SK-N-SH (cell line): ENCODE measurements around the gene RARS1. TPM values are rescaled to one million over a fixed set of nuclear protein-coding genes. Genes with fewer than 3 reads are reported as not detected.

Experiments used
- CTCF ChIA-PET: fragments of 300-600, 350-600 bp; formaldehyde crosslinking; extraction: SDS; loops from one replicate; lab custom pipeline; 2021; lab: Yijun Ruan, JAX
- POLR2A ChIA-PET: fragments of 350-600 bp; sonication (Branson Sonifier 250); formaldehyde crosslinking; extraction: SDS; loops from one replicate; lab custom pipeline; 2020; ENCODE audit warnings: antibody characterized with exemption, inconsistent platforms; lab: Yijun Ruan, JAX
- DNase-seq: peaks from one replicate; pipeline ENCODE4 v3.0.0; 2012
- H2AFZ ChIP-seq: fragments of 200-600 bp; sonication (generic); 2 replicates; pipeline ENCODE4 v1.8.1; 2016; ENCODE audit warnings: antibody characterized with exemption, mild to moderate bottlenecking, low read depth
- H3F3A ChIP-seq: fragments of 200-600 bp; sonication (generic); replicated peaks from 2 replicates; pipeline ENCODE3; 2016; ENCODE audit warnings: antibody characterized with exemption, mild to moderate bottlenecking; ENCODE audit not compliant: insufficient read depth
- H3K27ac ChIP-seq, 2 experiments: fragments of 200-500 bp in 1 of 2; fragments of 200-600 bp in 1 of 2; sonication (Bioruptor generic) in 1 of 2; sonication (generic), shearing (Covaris generic) in 1 of 2; 2 replicates each; pipeline versions ENCODE4 v1.5.1 to v1.6.1; 2014 to 2016; ENCODE audit warnings: low read depth in 2 of 2, inconsistent platforms in 1 of 2, low read length in 1 of 2, mild to moderate bottlenecking in 1 of 2, mixed read lengths in 1 of 2
- H3K27me3 ChIP-seq: fragments of 200-600 bp; sonication (generic), shearing (Covaris generic); 2 replicates; pipeline ENCODE4 v1.6.1; 2016; ENCODE audit warnings: mixed run types; ENCODE audit not compliant: insufficient read depth
- H3K36me3 ChIP-seq, 2 experiments: fragments of 200-500 bp in 1 of 2; fragments of 200-600 bp in 1 of 2; sonication (Bioruptor generic) in 1 of 2; sonication (generic) in 1 of 2; replicated peaks in 1 of 2; 2 replicates each; pipeline versions ENCODE3 to v1.5.1; 2014 to 2016; ENCODE audit warnings: low read length in 1 of 2, mild to moderate bottlenecking in 1 of 2; ENCODE audit not compliant: insufficient read depth in 2 of 2, control insufficient read depth in 1 of 2
- H3K4me1 ChIP-seq, 2 experiments: fragments of 200-500 bp in 1 of 2; fragments of 200-600 bp in 1 of 2; sonication (Bioruptor generic) in 1 of 2; sonication (generic), shearing (Covaris generic) in 1 of 2; 2 replicates each; pipeline versions ENCODE4 v1.5.1 to v1.6.1; 2014 to 2016; ENCODE audit warnings: low read depth in 1 of 2, low read length in 1 of 2, mixed run types in 1 of 2; ENCODE audit not compliant: insufficient read depth in 2 of 2, control insufficient read depth in 1 of 2
- H3K4me2 ChIP-seq: fragments of 200-600 bp; sonication (generic), shearing (Covaris generic); 2 replicates; pipeline ENCODE4 v1.6.1; 2017; ENCODE audit warnings: mixed run types
- H3K4me3 ChIP-seq, 2 experiments: fragments of 200-500 bp in 1 of 2; fragments of 200-600 bp in 1 of 2; sonication (Bioruptor generic) in 1 of 2; sonication (generic), shearing (Covaris generic) in 1 of 2; 2 replicates each; pipeline versions ENCODE4 v1.5.1 to v1.8.1; 2014 to 2016; ENCODE audit warnings: low read depth in 2 of 2, inconsistent platforms in 1 of 2, low read length in 1 of 2, mild to moderate bottlenecking in 1 of 2, mixed read lengths in 1 of 2, moderate library complexity in 1 of 2
- H3K79me2 ChIP-seq: fragments of 200-600 bp; sonication (generic); 2 replicates; pipeline ENCODE4 v1.8.1; 2017; ENCODE audit warnings: mild to moderate bottlenecking; ENCODE audit not compliant: insufficient read depth
- H3K9ac ChIP-seq: fragments of 200-600 bp; sonication (generic); 2 replicates; pipeline ENCODE4 v1.6.1; 2017; ENCODE audit warnings: mixed run types
- H3K9me2 ChIP-seq: fragments of 200-600 bp; sonication (generic); 2 replicates; pipeline ENCODE4 v1.6.1; 2017; ENCODE audit warnings: mixed run types
- H3K9me3 ChIP-seq: fragments of 200-600 bp; sonication (generic); 2 replicates; pipeline ENCODE4 v1.6.1; 2017; ENCODE audit warnings: mixed run types, mild to moderate bottlenecking, moderate library complexity
- H4K20me1 ChIP-seq: fragments of 200-600 bp; sonication (generic); 2 replicates; pipeline ENCODE4 v1.6.1; 2017; ENCODE audit warnings: mild to moderate bottlenecking, mixed run types; ENCODE audit not compliant: insufficient read depth
- CHD2 ChIP-seq: fragments of 150-350 bp; IDR thresholded peaks from 2 replicates; pipeline ENCODE4 v1.6.1; 2018; ENCODE audit warnings: low read length; ENCODE audit not compliant: partially characterized antibody
- CTCF ChIP-seq: fragments of 200-600 bp; sonication (generic); IDR thresholded peaks from 2 replicates; pipeline ENCODE4 v1.6.1; 2017; ENCODE audit warnings: antibody characterized with exemption, mild to moderate bottlenecking, moderate library complexity
- EZH2phosphoT487 ChIP-seq: fragments of 200-600 bp; sonication (generic); IDR thresholded peaks from 2 replicates; pipeline ENCODE4 v1.6.1; 2017; ENCODE audit warnings: low read depth, mixed run types, mild to moderate bottlenecking, antibody characterized with exemption, moderate library complexity, borderline replicate concordance
- FOXM1 ChIP-seq: IDR thresholded peaks from 2 replicates; pipeline ENCODE4 v1.4.0; 2012; ENCODE audit warnings: low read depth, mild to moderate bottlenecking
- GABPA ChIP-seq: IDR thresholded peaks from 2 replicates; pipeline ENCODE4 v1.4.0; 2012; ENCODE audit warnings: low read depth, mild to moderate bottlenecking
- MAX ChIP-seq: IDR thresholded peaks from 2 replicates; pipeline ENCODE4 v1.4.0; 2012; ENCODE audit warnings: low read depth
- MXI1 ChIP-seq: IDR thresholded peaks from 2 replicates; pipeline ENCODE4 v1.6.1; 2012; ENCODE audit warnings: mild to moderate bottlenecking, low read depth, low read length, improper control_type of control experiment
- REST ChIP-seq: IDR thresholded peaks from 2 replicates; pipeline ENCODE4 v1.6.1; 2012; ENCODE audit warnings: mild to moderate bottlenecking, low read depth, low read length, moderate library complexity
- ZBTB33 ChIP-seq: IDR thresholded peaks from 2 replicates; pipeline ENCODE4 v1.4.0; 2012; ENCODE audit warnings: low read depth, borderline replicate concordance
- WGBS: methylation state at CpG from one replicate; pipeline ENCODE4 v1.1.6; 2017; ENCODE audit warnings: low lambda C conversion rate; 5-methylcytosine and 5-hydroxymethylcytosine counted together
- polyA plus RNA-seq, 3 experiments: library from polyadenylated mRNA; depleted of rRNA; stranded (reverse); fragments of >200 nt; gene quantifications; 2 replicates each; pipeline ENCODE4 v1.2.3, GENCODE V29; 2012

Gene RARS1
- polyA plus RNA-seq, 1 of the 3 experiments (the other 2 are of a cell fraction) = 53.5 TPM

GRCh38 chr5:168527756-168528295 is 41.6 kb downstream of the RARS1 start (continued):
- no peak for TF ChIP-seq MXI1

- Histone ChIP-seq H3K27me3 (no peaks in the 10 kb centered on the region), H3K36me3 (no peaks in the 10 kb centered on the region), H3K9me2 (no peaks in the 10 kb centered on the region), H3K4me2 (peak within 1 kb of the TSS; percentile 69), H3K4me1 (peaks cover 0 to 26% of the 10 kb centered on the region in 2 experiments; a peak in 2 of 4 replicates), H3K9me3 (no peaks in the 10 kb centered on the region), H3K27ac (peak within 1 kb of the TSS in 1 of 2 experiments; percentile 72; a peak in 2 of 4 replicates), H3K79me2 (no peaks in the 10 kb centered on the region), H2AFZ (peak within 1 kb of the TSS; percentile 79; the same call in 1 of the 2 replicates), H3K4me3 (peak within 1 kb of the TSS; percentile 47 to 60), H4K20me1 (no peaks in the 10 kb centered on the region), H3F3A (no peaks in the 10 kb centered on the region), H3K9ac (no peak within 1 kb of the TSS)
- TF ChIP-seq FOXM1 = no peak
- TF ChIP-seq REST = peak; percentile 98
- TF ChIP-seq GABPA = peak; percentile 29; the same call in 1 of the 2 replicates
- TF ChIP-seq EZH2phosphoT487 = no peak
- no peak for TF ChIP-seq ZBTB33
- no peak for TF ChIP-seq MAX
- no peak for TF ChIP-seq CTCF
- TF ChIP-seq CHD2 = no peak
- TF ChIP-seq MXI1 = 0 out of 2 replicates have a peak, but pooled peaks have one; percentile 62
- WGBS = 61% methylated on average over 19 of the region's 38 CpGs
- POLR2A ChIA-PET = no interaction called here
- peak; percentile 94 for DNase-seq
- CTCF ChIA-PET = interaction anchor here (1.4 kb wide), 1 partner anchor 9 kb away, joined by 3 read pairs; no protein-coding TSS in a partner anchor
Measured at GRCh38 chr5:168528521-168529373, 42.5 kb downstream of the RARS1 start, which contains the start of gene FBLL1. Gene FBLL1, plus strand, starts transcription at chr5:168529305. Its CDS starts 200 bp downstream, at chr5:168529505.
